GM23338 (cell line): Measurements from ENCODE around the gene ANKRD23. TPM values are rescaled to one million over a fixed set of nuclear protein-coding genes. Genes with fewer than 3 reads are reported as not detected.

Source experiments
- ATAC-seq: fragments of 200-7000 bp; cut with Tn5 transposase; 3 replicates; pipeline ENCODE4 v1.9.1; 2020
- DNase-seq: peaks from one replicate; pipeline ENCODE4 v3.0.0-alpha.2; 2015; ENCODE audit warnings: low spot score
- H2AFZ ChIP-seq: fragments of 200-600 bp; sonication (generic); 2 replicates; pipeline ENCODE4 v1.8.0; 2016; ENCODE audit warnings: antibody characterized with exemption, mild to moderate bottlenecking, moderate library complexity
- H3F3A ChIP-seq: fragments of 200-600 bp; sonication (generic); replicated peaks from 2 replicates; pipeline ENCODE4 v1.8.0; 2017; ENCODE audit warnings: antibody characterized with exemption, mixed run types, low read depth
- H3K27ac ChIP-seq: fragments of 200-600 bp; sonication (generic); 2 replicates; pipeline ENCODE4 v1.6.1; 2016; ENCODE audit warnings: low read depth
- H3K27me3 ChIP-seq: fragments of 200-600 bp; sonication (generic); 2 replicates; pipeline ENCODE4 v1.8.0; 2016; ENCODE audit warnings: mild to moderate bottlenecking, mixed run types, moderate library complexity; ENCODE audit not compliant: insufficient read depth
- H3K36me3 ChIP-seq: fragments of 200-600 bp; sonication (generic); 2 replicates; pipeline ENCODE4 v1.8.0; 2016; ENCODE audit warnings: mild to moderate bottlenecking; ENCODE audit not compliant: insufficient read depth
- H3K4me1 ChIP-seq: fragments of 200-600 bp; sonication (generic); 2 replicates; pipeline ENCODE4 v1.8.0; 2016; ENCODE audit warnings: mild to moderate bottlenecking, moderate library complexity; ENCODE audit not compliant: insufficient read depth
- H3K4me2 ChIP-seq: fragments of 200-600 bp; sonication (generic); 2 replicates; pipeline ENCODE4 v1.7.1; 2017; ENCODE audit warnings: mixed run types
- H3K4me3 ChIP-seq: fragments of 200-600 bp; sonication (generic); 2 replicates; pipeline ENCODE4 v1.6.1; 2016; ENCODE audit warnings: mixed run types
- H3K79me2 ChIP-seq: fragments of 200-600 bp; sonication (generic); replicated peaks from 2 replicates; pipeline ENCODE4 v1.8.0; 2017; ENCODE audit warnings: mild to moderate bottlenecking; ENCODE audit not compliant: insufficient read depth
- H3K9me2 ChIP-seq: fragments of 200-600 bp; sonication (generic); 2 replicates; pipeline ENCODE4 v1.8.0; 2017; ENCODE audit not compliant: insufficient read depth
- H4K20me1 ChIP-seq: fragments of 200-600 bp; sonication (generic); replicated peaks from 2 replicates; pipeline ENCODE4 v1.8.0; 2017; ENCODE audit warnings: mild to moderate bottlenecking; ENCODE audit not compliant: insufficient read depth
- H3K27ac Mint-ChIP-seq: 2 replicates; pipeline ENCODE4 v1.8.0; 2020; ENCODE audit warnings: inconsistent platforms, mild to moderate bottlenecking, moderate library complexity, mixed read lengths
- H3K27me3 Mint-ChIP-seq: 3 replicates; pipeline ENCODE4 v1.8.0; 2022; ENCODE audit warnings: low read depth, mild to moderate bottlenecking, moderate library complexity, mixed read lengths, inconsistent platforms; ENCODE audit not compliant: insufficient read depth, poor library complexity
- H3K36me3 Mint-ChIP-seq: 3 replicates; pipeline ENCODE4 v1.8.0; 2021; ENCODE audit warnings: low read depth, mild to moderate bottlenecking, inconsistent platforms, moderate library complexity, mixed read lengths
- H3K4me1 Mint-ChIP-seq: 3 replicates; pipeline ENCODE4 v1.8.0; 2020; ENCODE audit warnings: mild to moderate bottlenecking, inconsistent platforms, mixed read lengths
- H3K4me3 Mint-ChIP-seq: 3 replicates; pipeline ENCODE4 v1.8.0; 2021; ENCODE audit warnings: moderate library complexity, mild to moderate bottlenecking, inconsistent platforms, mixed read lengths
- H3K9me3 Mint-ChIP-seq: 3 replicates; pipeline ENCODE4 v1.8.0; 2020; ENCODE audit warnings: moderate library complexity, mild to moderate bottlenecking, inconsistent platforms, mixed read lengths
- EZH2 ChIP-seq: fragments of 200-600 bp; sonication (generic); IDR thresholded peaks from one replicate; pipeline ENCODE4 v1.8.0; 2017; ENCODE audit warnings: antibody characterized with exemption, mild to moderate bottlenecking, low read depth; ENCODE audit not compliant: unreplicated experiment
- EZH2phosphoT487 ChIP-seq: fragments of 200-600 bp; sonication (generic); IDR thresholded peaks from one replicate; pipeline ENCODE4 v1.8.1; 2018; ENCODE audit warnings: antibody characterized with exemption; ENCODE audit not compliant: unreplicated experiment
- JUNB ChIP-seq: IDR thresholded peaks from one replicate; pipeline ENCODE4 v1.6.1; 2016; ENCODE audit warnings: antibody characterized with exemption; ENCODE audit not compliant: unreplicated experiment
- POLR2AphosphoS5 ChIP-seq: IDR thresholded peaks from 2 replicates; pipeline ENCODE4 v1.6.1; 2016; ENCODE audit warnings: antibody characterized with exemption, low read depth
- STAT1 ChIP-seq: IDR thresholded peaks from one replicate; pipeline ENCODE4 v1.6.1; 2016; ENCODE audit warnings: antibody characterized with exemption; ENCODE audit not compliant: unreplicated experiment
- ZNF331 ChIP-seq: fragments of 250-450 bp; sonication (Bioruptor Pico); IDR thresholded peaks from 2 replicates; pipeline ENCODE4 v1.5.0; 2020; ENCODE audit warnings: low read depth, mild to moderate bottlenecking, moderate library complexity
- polyA plus RNA-seq: library from polyadenylated mRNA; unstranded; fragments of >200 nt; fragmentation: Nextera tagmentation; extraction: Ambion mirVana; gene quantifications from 2 replicates; pipeline ENCODE4 v1.2.1, GENCODE V29; 2016
- total RNA-seq: library from RNA; depleted of rRNA; stranded (reverse); fragments of >200 nt; shearing (Covaris generic); gene quantifications from 2 replicates; pipeline ENCODE4 v1.2.3, GENCODE V29; 2014
- TF ChIP-seq, protein P1 (sequence below): IDR thresholded peaks from one replicate; pipeline ENCODE4 v1.6.1; 2018; ENCODE audit warnings: antibody characterized with exemption; ENCODE audit not compliant: unreplicated experiment
- TF ChIP-seq, protein P2 (sequence below), 2 experiments: fragments of 200-600 bp in 1 of 2; sonication (generic) in 1 of 2; conservative IDR thresholded peaks; 2 replicates each; pipeline versions ENCODE4 v1.5.1 to v1.6.1; 2016 to 2017; ENCODE audit warnings: antibody characterized with exemption in 2 of 2, low read depth in 2 of 2, mild to moderate bottlenecking in 2 of 2, moderate library complexity in 1 of 2
- TF ChIP-seq, protein P3 (sequence below): IDR thresholded peaks from 2 replicates; pipeline ENCODE4 v1.6.1; 2016; ENCODE audit warnings: antibody characterized with exemption

ANKRD23 gene
- total and polyA plus RNA-seq, 2 experiments from 2014 or later = 4.0 to 5.0 TPM

DNA sequence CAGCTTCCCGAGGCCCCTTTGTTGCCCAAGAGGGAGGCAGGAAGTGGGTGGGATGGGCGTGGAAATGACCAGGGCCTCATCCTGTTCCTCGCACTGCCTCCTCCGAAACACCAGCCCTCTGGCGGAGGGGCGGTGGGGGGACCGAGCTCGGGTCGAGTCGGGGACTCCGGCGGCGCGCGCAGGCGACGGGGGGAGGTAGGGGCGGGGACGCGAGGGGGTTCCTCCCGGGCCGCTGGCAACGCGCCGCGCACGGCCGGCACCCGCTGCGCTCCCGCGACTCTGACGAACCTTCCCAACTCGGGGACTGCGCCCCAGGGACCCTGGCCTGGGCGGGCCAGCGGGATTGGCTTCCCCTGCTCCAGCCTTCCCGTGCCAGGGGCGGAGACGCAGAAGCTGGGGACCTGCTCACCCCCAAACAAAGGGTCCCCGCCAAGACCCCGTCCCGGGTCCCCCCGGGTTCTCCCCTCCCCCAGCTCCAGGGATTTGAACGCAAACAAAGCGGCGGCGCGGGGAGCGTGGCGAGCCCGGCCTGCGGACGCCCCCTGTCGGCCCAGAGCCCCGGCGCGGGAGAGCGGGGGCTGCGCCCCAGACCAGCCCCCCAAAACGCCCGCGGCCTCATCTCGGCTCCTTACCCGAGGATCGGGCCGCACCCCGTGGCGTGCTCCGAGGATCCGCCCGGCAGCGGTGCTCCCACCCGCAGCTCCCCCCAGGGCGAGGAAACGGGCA lies 24.9 kb upstream of the ANKRD23 start:
- H3K36me3 ChIP-seq = peaks cover 12% of the 10 kb centered on the region; the same call in 1 of the 2 replicates
- DNase-seq (peak; percentile 80), ATAC-seq (peak; percentile 50)
- no peaks in the 10 kb centered on the region for H3K27me3 ChIP-seq
- 0 out of 2 replicates have a peak, but pooled peaks cover 6% of the 10 kb centered on the region for H3F3A ChIP-seq
- H3K27ac ChIP-seq = peak overlapping the region; percentile 87
- H3K4me3 Mint-ChIP-seq = peak overlapping the region; percentile 87
- no peaks in the 10 kb centered on the region; the same call in 1 of the 2 replicates for H4K20me1 ChIP-seq
- H3K4me3 ChIP-seq = peak overlapping the region; percentile 90
- peaks cover 40% of the 10 kb centered on the region for H3K36me3 Mint-ChIP-seq
- H3K4me2 ChIP-seq = peak overlapping the region; percentile 95
- peaks cover 28% of the 10 kb centered on the region for H3K4me1 ChIP-seq
- no peak overlapping the region for H2AFZ ChIP-seq
- TF ChIP-seq POLR2AphosphoS5 = peak; percentile 87
- TF ChIP-seq, protein P1, sequence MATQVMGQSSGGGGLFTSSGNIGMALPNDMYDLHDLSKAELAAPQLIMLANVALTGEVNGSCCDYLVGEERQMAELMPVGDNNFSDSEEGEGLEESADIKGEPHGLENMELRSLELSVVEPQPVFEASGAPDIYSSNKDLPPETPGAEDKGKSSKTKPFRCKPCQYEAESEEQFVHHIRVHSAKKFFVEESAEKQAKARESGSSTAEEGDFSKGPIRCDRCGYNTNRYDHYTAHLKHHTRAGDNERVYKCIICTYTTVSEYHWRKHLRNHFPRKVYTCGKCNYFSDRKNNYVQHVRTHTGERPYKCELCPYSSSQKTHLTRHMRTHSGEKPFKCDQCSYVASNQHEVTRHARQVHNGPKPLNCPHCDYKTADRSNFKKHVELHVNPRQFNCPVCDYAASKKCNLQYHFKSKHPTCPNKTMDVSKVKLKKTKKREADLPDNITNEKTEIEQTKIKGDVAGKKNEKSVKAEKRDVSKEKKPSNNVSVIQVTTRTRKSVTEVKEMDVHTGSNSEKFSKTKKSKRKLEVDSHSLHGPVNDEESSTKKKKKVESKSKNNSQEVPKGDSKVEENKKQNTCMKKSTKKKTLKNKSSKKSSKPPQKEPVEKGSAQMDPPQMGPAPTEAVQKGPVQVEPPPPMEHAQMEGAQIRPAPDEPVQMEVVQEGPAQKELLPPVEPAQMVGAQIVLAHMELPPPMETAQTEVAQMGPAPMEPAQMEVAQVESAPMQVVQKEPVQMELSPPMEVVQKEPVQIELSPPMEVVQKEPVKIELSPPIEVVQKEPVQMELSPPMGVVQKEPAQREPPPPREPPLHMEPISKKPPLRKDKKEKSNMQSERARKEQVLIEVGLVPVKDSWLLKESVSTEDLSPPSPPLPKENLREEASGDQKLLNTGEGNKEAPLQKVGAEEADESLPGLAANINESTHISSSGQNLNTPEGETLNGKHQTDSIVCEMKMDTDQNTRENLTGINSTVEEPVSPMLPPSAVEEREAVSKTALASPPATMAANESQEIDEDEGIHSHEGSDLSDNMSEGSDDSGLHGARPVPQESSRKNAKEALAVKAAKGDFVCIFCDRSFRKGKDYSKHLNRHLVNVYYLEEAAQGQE = no peak
- TF ChIP-seq, protein P2, sequence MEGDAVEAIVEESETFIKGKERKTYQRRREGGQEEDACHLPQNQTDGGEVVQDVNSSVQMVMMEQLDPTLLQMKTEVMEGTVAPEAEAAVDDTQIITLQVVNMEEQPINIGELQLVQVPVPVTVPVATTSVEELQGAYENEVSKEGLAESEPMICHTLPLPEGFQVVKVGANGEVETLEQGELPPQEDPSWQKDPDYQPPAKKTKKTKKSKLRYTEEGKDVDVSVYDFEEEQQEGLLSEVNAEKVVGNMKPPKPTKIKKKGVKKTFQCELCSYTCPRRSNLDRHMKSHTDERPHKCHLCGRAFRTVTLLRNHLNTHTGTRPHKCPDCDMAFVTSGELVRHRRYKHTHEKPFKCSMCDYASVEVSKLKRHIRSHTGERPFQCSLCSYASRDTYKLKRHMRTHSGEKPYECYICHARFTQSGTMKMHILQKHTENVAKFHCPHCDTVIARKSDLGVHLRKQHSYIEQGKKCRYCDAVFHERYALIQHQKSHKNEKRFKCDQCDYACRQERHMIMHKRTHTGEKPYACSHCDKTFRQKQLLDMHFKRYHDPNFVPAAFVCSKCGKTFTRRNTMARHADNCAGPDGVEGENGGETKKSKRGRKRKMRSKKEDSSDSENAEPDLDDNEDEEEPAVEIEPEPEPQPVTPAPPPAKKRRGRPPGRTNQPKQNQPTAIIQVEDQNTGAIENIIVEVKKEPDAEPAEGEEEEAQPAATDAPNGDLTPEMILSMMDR (conservative IDR thresholded peaks at IDR 0.05; ENCODE audit: low read depth in 2 of 2) = peak; percentile 49 to 58
- TF ChIP-seq, protein P3, sequence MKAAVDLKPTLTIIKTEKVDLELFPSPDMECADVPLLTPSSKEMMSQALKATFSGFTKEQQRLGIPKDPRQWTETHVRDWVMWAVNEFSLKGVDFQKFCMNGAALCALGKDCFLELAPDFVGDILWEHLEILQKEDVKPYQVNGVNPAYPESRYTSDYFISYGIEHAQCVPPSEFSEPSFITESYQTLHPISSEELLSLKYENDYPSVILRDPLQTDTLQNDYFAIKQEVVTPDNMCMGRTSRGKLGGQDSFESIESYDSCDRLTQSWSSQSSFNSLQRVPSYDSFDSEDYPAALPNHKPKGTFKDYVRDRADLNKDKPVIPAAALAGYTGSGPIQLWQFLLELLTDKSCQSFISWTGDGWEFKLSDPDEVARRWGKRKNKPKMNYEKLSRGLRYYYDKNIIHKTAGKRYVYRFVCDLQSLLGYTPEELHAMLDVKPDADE = 0 out of 2 replicates have a peak, but pooled peaks have one; percentile 23
- H3K9me2 ChIP-seq = no peaks in the 10 kb centered on the region
- no peaks in the 10 kb centered on the region for H3K9me3 Mint-ChIP-seq
- H3K27ac Mint-ChIP-seq = 0 out of 2 replicates have a peak overlapping the region, but pooled peaks have one; percentile 93
- peaks cover 40% of the 10 kb centered on the region for H3K4me1 Mint-ChIP-seq
- H3K27me3 Mint-ChIP-seq = peaks cover 15% of the 10 kb centered on the region
- H3K79me2 ChIP-seq = peaks cover 32% of the 10 kb centered on the region

DNA sequence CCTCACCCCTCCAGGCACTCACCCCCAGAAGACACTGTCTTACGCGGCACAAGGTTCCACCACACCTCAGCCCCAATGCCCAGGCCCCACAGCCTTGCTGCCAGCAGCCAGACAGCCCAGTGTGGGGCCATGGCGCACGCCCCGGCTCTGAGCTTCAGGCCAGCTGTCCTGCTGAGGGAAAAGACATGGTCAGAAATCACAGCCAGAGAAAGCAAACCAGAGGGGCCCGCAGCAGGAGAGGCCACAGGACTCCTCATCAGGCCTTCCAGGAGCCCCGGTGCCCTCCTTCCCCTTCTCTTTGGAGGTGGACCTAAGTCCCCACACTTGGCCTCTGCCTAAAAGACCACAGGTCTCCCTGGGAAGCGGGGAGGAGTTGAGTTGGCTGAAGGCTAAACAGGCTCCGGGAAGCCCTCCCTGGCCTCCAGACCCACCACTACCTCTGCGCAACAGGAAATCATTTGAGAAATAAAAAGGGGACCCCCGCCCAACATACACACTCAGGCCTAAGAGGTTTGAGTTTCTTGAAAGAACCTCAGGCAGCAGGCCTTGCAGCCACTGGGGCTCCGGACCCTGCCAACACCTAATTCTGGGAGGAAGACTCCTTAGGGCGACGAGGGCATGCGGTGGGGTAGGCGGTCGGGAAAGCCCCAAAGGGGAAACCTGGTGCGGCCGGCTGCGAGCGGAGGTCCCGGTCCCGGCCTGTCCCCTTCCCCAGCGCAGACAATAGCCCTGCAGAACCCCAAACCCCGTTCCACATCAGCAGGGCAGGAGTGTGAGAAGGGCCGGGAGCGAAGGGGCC lies 24.1 kb upstream of the ANKRD23 start:
- peaks cover 32% of the 10 kb centered on the region for H3K79me2 ChIP-seq
- Mint-ChIP-seq H3K4me3 (peak overlapping the region; percentile 87), H3K4me1 (peaks cover 33% of the 10 kb centered on the region), H3K27ac (peak overlapping the region; percentile 93), H3K27me3 (peaks cover 20% of the 10 kb centered on the region), H3K9me3 (no peaks in the 10 kb centered on the region; the same call in 2 of the 3 replicates), H3K36me3 (peaks cover 47% of the 10 kb centered on the region)
- H3K4me3 ChIP-seq = peak overlapping the region; percentile 90
- peaks cover 18% of the 10 kb centered on the region; the same call in 1 of the 2 replicates for H3K36me3 ChIP-seq
- no peaks in the 10 kb centered on the region; the same call in 1 of the 2 replicates for H4K20me1 ChIP-seq
- H3F3A ChIP-seq = 0 out of 2 replicates have a peak, but pooled peaks cover 2% of the 10 kb centered on the region
- DNase-seq (no peak), ATAC-seq (peak; percentile 1; the same call in 1 of the 3 replicates)
- H2AFZ ChIP-seq = no peak overlapping the region
- H3K27me3 ChIP-seq = no peaks in the 10 kb centered on the region
- peak overlapping the region; percentile 87 for H3K27ac ChIP-seq
- peaks cover 20% of the 10 kb centered on the region for H3K4me1 ChIP-seq
- H3K9me2 ChIP-seq = no peaks in the 10 kb centered on the region
- H3K4me2 ChIP-seq = peak overlapping the region; percentile 95
- TF ChIP-seq POLR2AphosphoS5 (no peak), STAT1 (no peak), JUNB (no peak), EZH2phosphoT487 (no peak), EZH2 (no peak), ZNF331 (CRISPR knock-in tag) (no peak)
